DND-41 (cell line): ENCODE measurements around the gene CREBBP.

Experiments
- ATAC-seq: fragments of 200-7000 bp; cut with Tn5 transposase; 3 replicates; pipeline ENCODE4 v1.9.1; 2021; ENCODE audit warnings: low read depth; ENCODE audit not compliant: insufficient read depth
- DNase-seq: peaks from one replicate; pipeline ENCODE4 v3.0.0-alpha.2; 2020
- H2AFZ ChIP-seq: 2 replicates; pipeline ENCODE4 v1.6.0; 2012; ENCODE audit warnings: low read depth, low read length
- H3K27ac ChIP-seq: 2 replicates; pipeline ENCODE4 v1.5.1; 2012; ENCODE audit warnings: low read length, inconsistent platforms
- H3K27me3 ChIP-seq: fragments of 200-600 bp; sonication (generic); 2 replicates; pipeline ENCODE4 v1.6.0; 2012; ENCODE audit warnings: low read length, mild to moderate bottlenecking, inconsistent platforms; ENCODE audit not compliant: insufficient read depth, poor library complexity
- H3K36me3 ChIP-seq: 2 replicates; pipeline ENCODE4 v1.5.1; 2012; ENCODE audit warnings: low read length, inconsistent platforms; ENCODE audit not compliant: insufficient read depth
- H3K4me1 ChIP-seq: 2 replicates; pipeline ENCODE4 v1.5.1; 2012; ENCODE audit warnings: mild to moderate bottlenecking, low read length; ENCODE audit not compliant: insufficient read depth
- H3K4me2 ChIP-seq: 2 replicates; pipeline ENCODE4 v1.6.0; 2012; ENCODE audit warnings: mild to moderate bottlenecking, moderate library complexity, low read length, inconsistent platforms; ENCODE audit not compliant: insufficient read depth
- H3K4me3 ChIP-seq, 2 experiments: fragments of 200-600 bp in 1 of 2; shearing (Covaris generic) in 1 of 2; 2 replicates each; pipeline ENCODE4 v1.5.1; 2012 to 2016; ENCODE audit warnings: inconsistent platforms in 2 of 2, low read length in 2 of 2, mild to moderate bottlenecking in 2 of 2, low read depth in 1 of 2, moderate library complexity in 1 of 2
- H3K79me2 ChIP-seq: 2 replicates; pipeline ENCODE4 v1.6.0; 2012; ENCODE audit warnings: low read length, inconsistent platforms; ENCODE audit not compliant: insufficient read depth
- H3K9ac ChIP-seq: 2 replicates; pipeline ENCODE4 v1.6.0; 2012; ENCODE audit warnings: low read depth, mild to moderate bottlenecking, inconsistent platforms, low read length, moderate library complexity
- H3K9me3 ChIP-seq: 2 replicates; pipeline ENCODE4 v1.5.1; 2012; ENCODE audit warnings: low read length, moderate library complexity, mild to moderate bottlenecking, inconsistent platforms; ENCODE audit not compliant: insufficient read depth, severe bottlenecking
- H4K20me1 ChIP-seq: 2 replicates; pipeline ENCODE4 v1.6.0; 2012; ENCODE audit warnings: low read length; ENCODE audit not compliant: insufficient read depth
- CTCF ChIP-seq: IDR thresholded peaks from 2 replicates; pipeline ENCODE4 v1.5.1; 2012; ENCODE audit warnings: borderline replicate concordance, low read length, moderate library complexity, mild to moderate bottlenecking; ENCODE audit not compliant: poor library complexity, severe bottlenecking; ENCODE audit errors: extremely low read depth
- EZH2 ChIP-seq: IDR thresholded peaks from 3 replicates; pipeline ENCODE4 v1.6.1; 2012; ENCODE audit warnings: borderline replicate concordance, low read depth, mild to moderate bottlenecking, moderate library complexity, low read length, inconsistent platforms; ENCODE audit not compliant: severe bottlenecking

Gene CREBBP

GRCh38 chr16:3745751-3746355, 134.7 kb downstream of the CREBBP start:
- Histone ChIP-seq H3K9me3 (no peaks in the 10 kb centered on the region), H3K79me2 (no peaks in the 10 kb centered on the region), H3K27ac (no peak overlapping the region), H4K20me1 (peaks cover 11% of the 10 kb centered on the region; the same call in 1 of the 2 replicates), H2AFZ (no peak overlapping the region), H3K4me1 (no peaks in the 10 kb centered on the region), H3K27me3 (no peaks in the 10 kb centered on the region), H3K9ac (no peak overlapping the region), H3K4me2 (no peak overlapping the region), H3K36me3 (peaks cover 90% of the 10 kb centered on the region), H3K4me3 (no peak overlapping the region)
- ATAC-seq (no peak), DNase-seq (no peak)
- TF ChIP-seq EZH2: no peak
- TF ChIP-seq CTCF: no peak

- no peak overlapping the region for H3K27ac ChIP-seq
- no peak overlapping the region for H3K4me3 ChIP-seq
- ATAC-seq: no peak
- no peak overlapping the region for H3K4me2 ChIP-seq
- H3K9ac ChIP-seq: no peak overlapping the region
- peaks cover 91% of the 10 kb centered on the region for H3K36me3 ChIP-seq
- H4K20me1 ChIP-seq: peaks cover 16% of the 10 kb centered on the region; the same call in 1 of the 2 replicates
- no peak overlapping the region for H2AFZ ChIP-seq
- no peaks in the 10 kb centered on the region for H3K9me3 ChIP-seq
- H3K79me2 ChIP-seq: no peaks in the 10 kb centered on the region
- TF ChIP-seq EZH2 (no peak), CTCF (no peak)
- no peak for DNase-seq
- no peaks in the 10 kb centered on the region for H3K27me3 ChIP-seq
- H3K4me1 ChIP-seq: no peaks in the 10 kb centered on the region
Measured at GRCh38 chr16:3744018-3744417, 136.5 kb downstream of the CREBBP start.

- H3K9ac ChIP-seq: no peak overlapping the region
- H4K20me1 ChIP-seq: peaks cover 18% of the 10 kb centered on the region
- peaks cover 93% of the 10 kb centered on the region for H3K36me3 ChIP-seq
- H3K79me2 ChIP-seq: no peaks in the 10 kb centered on the region
- H2AFZ ChIP-seq: no peak overlapping the region
- H3K27ac ChIP-seq: no peak overlapping the region
- no peaks in the 10 kb centered on the region for H3K4me1 ChIP-seq
- no peak overlapping the region for H3K4me3 ChIP-seq
- DNase-seq (no peak), ATAC-seq (no peak)
- H3K27me3 ChIP-seq: no peaks in the 10 kb centered on the region
- no peak overlapping the region for H3K4me2 ChIP-seq
- TF ChIP-seq CTCF (no peak), EZH2 (no peak)
- H3K9me3 ChIP-seq: no peaks in the 10 kb centered on the region
Measured at GRCh38 chr16:3740934-3741333, 139.6 kb downstream of the CREBBP start.

GRCh38 chr16:3740186-3740585, 140.3 kb downstream of the CREBBP start:
- Histone ChIP-seq H3K27me3 (no peaks in the 10 kb centered on the region), H3K36me3 (peaks cover 93% of the 10 kb centered on the region), H3K4me3 (no peak overlapping the region), H3K4me1 (no peaks in the 10 kb centered on the region), H3K27ac (no peak overlapping the region), H4K20me1 (peaks cover 18% of the 10 kb centered on the region), H2AFZ (no peak overlapping the region), H3K9me3 (no peaks in the 10 kb centered on the region), H3K4me2 (no peak overlapping the region), H3K79me2 (no peaks in the 10 kb centered on the region), H3K9ac (no peak overlapping the region)
- DNase-seq (no peak), ATAC-seq (no peak)
- no peak for TF ChIP-seq EZH2
- no peak for TF ChIP-seq CTCF
